Central memory CD8-positive, alpha-beta T cell (primary cell): ENCODE data around the gene ELAVL3.

Source experiments
- ATAC-seq: fragments of 150-1000 bp; cut with Tn5 transposase; replicated peaks from 2 replicates; pipeline ENCODE4 v1.10.0; 2022; ENCODE audit warnings: mild to moderate bottlenecking, moderate FRiP score, moderate number of reproducible peaks; ENCODE audit not compliant: poor library complexity, severe bottlenecking; ENCODE audit errors: extremely low read depth
- DNase-seq, 2 donors: peaks; one replicate each; pipeline ENCODE4 v3.0.0; 2021; ENCODE audit warnings: low spot score in 2 of 2
- H3K27ac Mint-ChIP-seq: one replicate; pipeline ENCODE4 v1.8.0; 2022; ENCODE audit warnings: low read depth, mild to moderate bottlenecking, moderate library complexity, mixed read lengths
- H3K27me3 Mint-ChIP-seq: one replicate; pipeline ENCODE4 v1.8.0; 2022; ENCODE audit warnings: mixed read lengths
- H3K36me3 Mint-ChIP-seq: one replicate; pipeline ENCODE4 v1.8.0; 2022; ENCODE audit warnings: mild to moderate bottlenecking, moderate library complexity, mixed read lengths; ENCODE audit not compliant: insufficient read depth
- H3K4me1 Mint-ChIP-seq: one replicate; pipeline ENCODE4 v1.8.0; 2022; ENCODE audit warnings: mixed read lengths
- H3K4me3 Mint-ChIP-seq: one replicate; pipeline ENCODE4 v1.8.0; 2022; ENCODE audit warnings: mild to moderate bottlenecking, moderate library complexity, mixed read lengths
- H3K9me3 Mint-ChIP-seq: one replicate; pipeline ENCODE4 v1.8.0; 2022; ENCODE audit warnings: mixed read lengths

The ELAVL3 gene

GRCh38 chr19:11480715-11481533, at the start of gene ELAVL3:
ELAVL3 (minus strand) TSS chr19:11481046; CDS start chr19:11480608, 438 bp downstream.
- Mint-ChIP-seq H3K27me3 (peaks cover 32% of the 10 kb centered on the region), H3K4me1 (peaks cover 22% of the 10 kb centered on the region), H3K4me3 (peak within 1 kb of the TSS; percentile 69), H3K36me3 (peaks cover 16% of the 10 kb centered on the region), H3K9me3 (no peaks in the 10 kb centered on the region), H3K27ac (peak within 1 kb of the TSS; percentile 4)
- ATAC-seq (no peak), DNase-seq (no peak)

GRCh38 chr19:11530432-11530831, 49.6 kb upstream of the ELAVL3 start:
- Mint-ChIP-seq H3K9me3 (no peaks in the 10 kb centered on the region), H3K36me3 (peaks cover 8% of the 10 kb centered on the region), H3K4me3 (no peak overlapping the region), H3K4me1 (peaks cover 30% of the 10 kb centered on the region), H3K27me3 (no peaks in the 10 kb centered on the region), H3K27ac (no peak overlapping the region)
- DNase-seq, result no peak
- ATAC-seq, result no peak

GRCh38 chr19:11528551-11529341, 47.9 kb upstream of the ELAVL3 start, which contains the start of gene ECSIT:
ECSIT (minus strand) TSS chr19:11529134; CDS start chr19:11519170, 9,964 bp downstream.
- no peaks in the 10 kb centered on the region for H3K27me3 Mint-ChIP-seq
- H3K4me1 Mint-ChIP-seq, result peaks cover 22% of the 10 kb centered on the region
- no peaks in the 10 kb centered on the region for H3K9me3 Mint-ChIP-seq
- ATAC-seq (peak; percentile 99), DNase-seq (peak; percentile 83 to 88)
- peak within 1 kb of the TSS; percentile 91 for H3K27ac Mint-ChIP-seq
- H3K36me3 Mint-ChIP-seq, result peaks cover 13% of the 10 kb centered on the region
- H3K4me3 Mint-ChIP-seq, result peak within 1 kb of the TSS; percentile 95

- Mint-ChIP-seq H3K36me3 (peaks cover 16% of the 10 kb centered on the region), H3K27me3 (no peaks in the 10 kb centered on the region), H3K4me1 (no peaks in the 10 kb centered on the region), H3K4me3 (no peak overlapping the region), H3K9me3 (no peaks in the 10 kb centered on the region), H3K27ac (no peak overlapping the region)
- ATAC-seq, result no peak
- DNase-seq, result no peak
Measured at GRCh38 chr19:11519138-11519537, 38.3 kb upstream of the ELAVL3 start.

GRCh38 chr19:11513946-11514345, 33.1 kb upstream of the ELAVL3 start:
- Mint-ChIP-seq H3K27me3 (no peaks in the 10 kb centered on the region), H3K4me3 (no peak overlapping the region), H3K36me3 (peaks cover 28% of the 10 kb centered on the region)

GRCh38 chr19:11510444-11510843, 29.6 kb upstream of the ELAVL3 start:
- H3K4me3 Mint-ChIP-seq, result no peak overlapping the region
- ATAC-seq (no peak), DNase-seq (no peak)
- H3K9me3 Mint-ChIP-seq, result no peaks in the 10 kb centered on the region
- H3K36me3 Mint-ChIP-seq, result peaks cover 30% of the 10 kb centered on the region
- H3K27me3 Mint-ChIP-seq, result no peaks in the 10 kb centered on the region
- peaks cover 14% of the 10 kb centered on the region for H3K4me1 Mint-ChIP-seq
- no peak overlapping the region for H3K27ac Mint-ChIP-seq

More at GRCh38 chr19:11513946-11514345, 33.1 kb upstream of the ELAVL3 start:
- ATAC-seq (no peak), DNase-seq (no peak)
- no peaks in the 10 kb centered on the region for H3K9me3 Mint-ChIP-seq
- H3K4me1 Mint-ChIP-seq, result no peaks in the 10 kb centered on the region
- H3K27ac Mint-ChIP-seq, result no peak overlapping the region

GRCh38 chr19:11507370-11508078, 26.7 kb upstream of the ELAVL3 start:
- no peak for ATAC-seq
- no peak for DNase-seq
- Mint-ChIP-seq H3K27me3 (no peaks in the 10 kb centered on the region), H3K4me1 (peaks cover 29% of the 10 kb centered on the region), H3K4me3 (peak overlapping the region; percentile 88), H3K36me3 (peaks cover 24% of the 10 kb centered on the region), H3K27ac (peak overlapping the region; percentile 49), H3K9me3 (no peaks in the 10 kb centered on the region)

- peaks cover 24% of the 10 kb centered on the region for H3K36me3 Mint-ChIP-seq
- peaks cover 29% of the 10 kb centered on the region for H3K4me1 Mint-ChIP-seq
- H3K9me3 Mint-ChIP-seq, result no peaks in the 10 kb centered on the region
- ATAC-seq (no peak), DNase-seq (no peak)
- peak overlapping the region; percentile 97 for H3K27ac Mint-ChIP-seq
- peak overlapping the region; percentile 88 for H3K4me3 Mint-ChIP-seq
- no peaks in the 10 kb centered on the region for H3K27me3 Mint-ChIP-seq
Measured at GRCh38 chr19:11506967-11507366, 26.1 kb upstream of the ELAVL3 start.

- Mint-ChIP-seq H3K27me3 (no peaks in the 10 kb centered on the region), H3K36me3 (peaks cover 21% of the 10 kb centered on the region), H3K27ac (peak overlapping the region; percentile 97), H3K4me1 (peaks cover 29% of the 10 kb centered on the region), H3K4me3 (peak overlapping the region; percentile 88), H3K9me3 (no peaks in the 10 kb centered on the region)
- no peak for DNase-seq
- ATAC-seq, result peak; percentile 3
Measured at GRCh38 chr19:11506101-11506555, 25.3 kb upstream of the ELAVL3 start.

- H3K4me1 Mint-ChIP-seq, result peaks cover 33% of the 10 kb centered on the region
- no peaks in the 10 kb centered on the region for H3K9me3 Mint-ChIP-seq
- H3K4me3 Mint-ChIP-seq, result peak within 1 kb of the TSS; percentile 88
- DNase-seq (peak; percentile 93 to 94), ATAC-seq (peak; percentile 67)
- no peaks in the 10 kb centered on the region for H3K27me3 Mint-ChIP-seq
- H3K27ac Mint-ChIP-seq, result peak within 1 kb of the TSS; percentile 97
- peaks cover 20% of the 10 kb centered on the region for H3K36me3 Mint-ChIP-seq
Measured at GRCh38 chr19:11505504-11506100, 24.8 kb upstream of the ELAVL3 start, which contains the start of gene ZNF653. ZNF653 (minus strand) TSS chr19:11505839; CDS start chr19:11505786, 53 bp downstream.

GRCh38 chr19:11505032-11505503, 24.2 kb upstream of the ELAVL3 start:
- DNase-seq (peak; percentile 95), ATAC-seq (peak; percentile 95)
- no peaks in the 10 kb centered on the region for H3K9me3 Mint-ChIP-seq
- peak overlapping the region; percentile 88 for H3K4me3 Mint-ChIP-seq
- no peaks in the 10 kb centered on the region for H3K27me3 Mint-ChIP-seq
- peak overlapping the region; percentile 97 for H3K27ac Mint-ChIP-seq
- peaks cover 36% of the 10 kb centered on the region for H3K4me1 Mint-ChIP-seq
- peaks cover 20% of the 10 kb centered on the region for H3K36me3 Mint-ChIP-seq
